ENCODE measurements around the gene C2orf81. TPM values are rescaled to one million over a fixed set of nuclear protein-coding genes. Genes with fewer than 3 reads are reported as not detected.

The C2orf81 gene
- total RNA-seq, 1 experiment from 2014 or later: 2.9 TPM

GRCh38 chr2:74454654-74455511, 33.5 kb upstream of the C2orf81 start, which contains the start of gene INO80B:
INO80B (plus strand) TSS chr2:74455087; CDS start chr2:74455117, 30 bp downstream.
- ATAC-seq (peak; percentile 14), DNase-seq (ENCODE audit: low spot score) (peak; percentile 94)
- peak within 1 kb of the TSS; percentile 96 for H3K27ac Mint-ChIP-seq
- CTCF ChIA-PET: interaction anchor here (0.7 to 2.9 kb wide), 8 partner anchors 13 to 132 kb away, joined by 3 to 17 read pairs (median 4); partner anchors contain the start of genes CCDC142 and TTC31
- POLR2A ChIA-PET: interaction anchor here (0.5 to 1.4 kb wide), 3 partner anchors 15 to 96 kb away, joined by 4 to 5 read pairs (median 5); partner anchors contain the start of gene MRPL53
- H3K36me3 Mint-ChIP-seq: peaks cover 2% of the 10 kb centered on the region; the same call in 1 of the 2 replicates
- no peaks in the 10 kb centered on the region for H3K9me3 Mint-ChIP-seq
- H3K4me1 Mint-ChIP-seq: peaks cover 38% of the 10 kb centered on the region
- peaks cover 5% of the 10 kb centered on the region; the same call in 1 of the 2 replicates for H3K27me3 Mint-ChIP-seq (ENCODE audit: low read depth)
- peak within 1 kb of the TSS; percentile 96 for H3K4me3 Mint-ChIP-seq
- TF ChIP-seq ZNF232 (CRISPR knock-in tag; IDR thresholded peaks at IDR 0.05): no peak
- no peak for TF ChIP-seq JAZF1 (CRISPR knock-in tag; IDR thresholded peaks at IDR 0.05)
- TF ChIP-seq MYBL2 (CRISPR knock-in tag; IDR thresholded peaks at IDR 0.05): 0 out of 2 replicates have a peak, but pooled peaks have one; percentile 54
- TF ChIP-seq, protein P1, sequence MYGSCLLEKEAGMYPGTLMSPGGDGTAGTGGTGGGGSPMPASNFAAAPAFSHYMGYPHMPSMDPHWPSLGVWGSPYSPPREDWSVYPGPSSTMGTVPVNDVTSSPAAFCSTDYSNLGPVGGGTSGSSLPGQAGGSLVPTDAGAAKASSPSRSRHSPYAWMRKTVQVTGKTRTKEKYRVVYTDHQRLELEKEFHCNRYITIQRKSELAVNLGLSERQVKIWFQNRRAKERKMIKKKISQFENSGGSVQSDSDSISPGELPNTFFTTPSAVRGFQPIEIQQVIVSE (CRISPR knock-in tag; IDR thresholded peaks at IDR 0.05; ENCODE audit: borderline replicate concordance): no peak
- peak; percentile 75; the same call in 1 of the 2 replicates for TF ChIP-seq TEAD1 (CRISPR knock-in tag; IDR thresholded peaks at IDR 0.05)
- TF ChIP-seq, protein P2, sequence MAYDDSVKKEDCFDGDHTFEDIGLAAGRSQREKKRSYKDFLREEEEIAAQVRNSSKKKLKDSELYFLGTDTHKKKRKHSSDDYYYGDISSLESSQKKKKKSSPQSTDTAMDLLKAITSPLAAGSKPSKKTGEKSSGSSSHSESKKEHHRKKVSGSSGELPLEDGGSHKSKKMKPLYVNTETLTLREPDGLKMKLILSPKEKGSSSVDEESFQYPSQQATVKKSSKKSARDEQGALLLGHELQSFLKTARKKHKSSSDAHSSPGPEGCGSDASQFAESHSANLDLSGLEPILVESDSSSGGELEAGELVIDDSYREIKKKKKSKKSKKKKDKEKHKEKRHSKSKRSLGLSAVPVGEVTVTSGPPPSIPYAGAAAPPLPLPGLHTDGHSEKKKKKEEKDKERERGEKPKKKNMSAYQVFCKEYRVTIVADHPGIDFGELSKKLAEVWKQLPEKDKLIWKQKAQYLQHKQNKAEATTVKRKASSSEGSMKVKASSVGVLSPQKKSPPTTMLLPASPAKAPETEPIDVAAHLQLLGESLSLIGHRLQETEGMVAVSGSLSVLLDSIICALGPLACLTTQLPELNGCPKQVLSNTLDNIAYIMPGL (CRISPR knock-in tag; IDR thresholded peaks at IDR 0.05): peak; percentile 44; the same call in 1 of the 2 replicates
- TF ChIP-seq, protein P3, sequence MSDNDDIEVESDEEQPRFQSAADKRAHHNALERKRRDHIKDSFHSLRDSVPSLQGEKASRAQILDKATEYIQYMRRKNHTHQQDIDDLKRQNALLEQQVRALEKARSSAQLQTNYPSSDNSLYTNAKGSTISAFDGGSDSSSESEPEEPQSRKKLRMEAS (CRISPR knock-in tag; IDR thresholded peaks at IDR 0.05): peak; percentile 83; the same call in 1 of the 2 replicates
- no peak for TF ChIP-seq GTF2I (CRISPR knock-in tag; conservative IDR thresholded peaks at IDR 0.05)
- TF ChIP-seq NFATC4 (CRISPR knock-in tag; IDR thresholded peaks at IDR 0.05): no peak
- peak; percentile 97 for TF ChIP-seq FOXK1 (CRISPR knock-in tag; IDR thresholded peaks at IDR 0.05)
- TF ChIP-seq, protein P4, sequence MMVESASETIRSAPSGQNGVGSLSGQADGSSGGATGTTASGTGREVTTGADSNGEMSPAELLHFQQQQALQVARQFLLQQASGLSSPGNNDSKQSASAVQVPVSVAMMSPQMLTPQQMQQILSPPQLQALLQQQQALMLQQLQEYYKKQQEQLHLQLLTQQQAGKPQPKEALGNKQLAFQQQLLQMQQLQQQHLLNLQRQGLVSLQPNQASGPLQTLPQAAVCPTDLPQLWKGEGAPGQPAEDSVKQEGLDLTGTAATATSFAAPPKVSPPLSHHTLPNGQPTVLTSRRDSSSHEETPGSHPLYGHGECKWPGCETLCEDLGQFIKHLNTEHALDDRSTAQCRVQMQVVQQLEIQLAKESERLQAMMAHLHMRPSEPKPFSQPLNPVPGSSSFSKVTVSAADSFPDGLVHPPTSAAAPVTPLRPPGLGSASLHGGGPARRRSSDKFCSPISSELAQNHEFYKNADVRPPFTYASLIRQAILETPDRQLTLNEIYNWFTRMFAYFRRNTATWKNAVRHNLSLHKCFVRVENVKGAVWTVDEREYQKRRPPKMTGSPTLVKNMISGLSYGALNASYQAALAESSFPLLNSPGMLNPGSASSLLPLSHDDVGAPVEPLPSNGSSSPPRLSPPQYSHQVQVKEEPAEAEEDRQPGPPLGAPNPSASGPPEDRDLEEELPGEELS (CRISPR knock-in tag; IDR thresholded peaks at IDR 0.05): no peak; the same call in 1 of the 2 replicates
- no peak for TF ChIP-seq RELA (CRISPR knock-in tag; IDR thresholded peaks at IDR 0.05; ENCODE audit: borderline replicate concordance)
- peak; percentile 84 for TF ChIP-seq ETV6 (CRISPR knock-in tag; IDR thresholded peaks at IDR 0.05)
- TF ChIP-seq GABPB1 (CRISPR knock-in tag; IDR thresholded peaks at IDR 0.05): peak; percentile 93
- TF ChIP-seq, protein P5, sequence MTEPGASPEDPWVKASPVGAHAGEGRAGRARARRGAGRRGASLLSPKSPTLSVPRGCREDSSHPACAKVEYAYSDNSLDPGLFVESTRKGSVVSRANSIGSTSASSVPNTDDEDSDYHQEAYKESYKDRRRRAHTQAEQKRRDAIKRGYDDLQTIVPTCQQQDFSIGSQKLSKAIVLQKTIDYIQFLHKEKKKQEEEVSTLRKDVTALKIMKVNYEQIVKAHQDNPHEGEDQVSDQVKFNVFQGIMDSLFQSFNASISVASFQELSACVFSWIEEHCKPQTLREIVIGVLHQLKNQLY (CRISPR knock-in tag; IDR thresholded peaks at IDR 0.05): no peak
- TF ChIP-seq, protein P6, sequence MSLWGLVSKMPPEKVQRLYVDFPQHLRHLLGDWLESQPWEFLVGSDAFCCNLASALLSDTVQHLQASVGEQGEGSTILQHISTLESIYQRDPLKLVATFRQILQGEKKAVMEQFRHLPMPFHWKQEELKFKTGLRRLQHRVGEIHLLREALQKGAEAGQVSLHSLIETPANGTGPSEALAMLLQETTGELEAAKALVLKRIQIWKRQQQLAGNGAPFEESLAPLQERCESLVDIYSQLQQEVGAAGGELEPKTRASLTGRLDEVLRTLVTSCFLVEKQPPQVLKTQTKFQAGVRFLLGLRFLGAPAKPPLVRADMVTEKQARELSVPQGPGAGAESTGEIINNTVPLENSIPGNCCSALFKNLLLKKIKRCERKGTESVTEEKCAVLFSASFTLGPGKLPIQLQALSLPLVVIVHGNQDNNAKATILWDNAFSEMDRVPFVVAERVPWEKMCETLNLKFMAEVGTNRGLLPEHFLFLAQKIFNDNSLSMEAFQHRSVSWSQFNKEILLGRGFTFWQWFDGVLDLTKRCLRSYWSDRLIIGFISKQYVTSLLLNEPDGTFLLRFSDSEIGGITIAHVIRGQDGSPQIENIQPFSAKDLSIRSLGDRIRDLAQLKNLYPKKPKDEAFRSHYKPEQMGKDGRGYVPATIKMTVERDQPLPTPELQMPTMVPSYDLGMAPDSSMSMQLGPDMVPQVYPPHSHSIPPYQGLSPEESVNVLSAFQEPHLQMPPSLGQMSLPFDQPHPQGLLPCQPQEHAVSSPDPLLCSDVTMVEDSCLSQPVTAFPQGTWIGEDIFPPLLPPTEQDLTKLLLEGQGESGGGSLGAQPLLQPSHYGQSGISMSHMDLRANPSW (CRISPR knock-in tag; conservative IDR thresholded peaks at IDR 0.05; ENCODE audit: low read depth): no peak
- no peak for TF ChIP-seq NR3C1 (CRISPR knock-in tag; conservative IDR thresholded peaks at IDR 0.05; ENCODE audit: low read depth)
- TF ChIP-seq, protein P7, sequence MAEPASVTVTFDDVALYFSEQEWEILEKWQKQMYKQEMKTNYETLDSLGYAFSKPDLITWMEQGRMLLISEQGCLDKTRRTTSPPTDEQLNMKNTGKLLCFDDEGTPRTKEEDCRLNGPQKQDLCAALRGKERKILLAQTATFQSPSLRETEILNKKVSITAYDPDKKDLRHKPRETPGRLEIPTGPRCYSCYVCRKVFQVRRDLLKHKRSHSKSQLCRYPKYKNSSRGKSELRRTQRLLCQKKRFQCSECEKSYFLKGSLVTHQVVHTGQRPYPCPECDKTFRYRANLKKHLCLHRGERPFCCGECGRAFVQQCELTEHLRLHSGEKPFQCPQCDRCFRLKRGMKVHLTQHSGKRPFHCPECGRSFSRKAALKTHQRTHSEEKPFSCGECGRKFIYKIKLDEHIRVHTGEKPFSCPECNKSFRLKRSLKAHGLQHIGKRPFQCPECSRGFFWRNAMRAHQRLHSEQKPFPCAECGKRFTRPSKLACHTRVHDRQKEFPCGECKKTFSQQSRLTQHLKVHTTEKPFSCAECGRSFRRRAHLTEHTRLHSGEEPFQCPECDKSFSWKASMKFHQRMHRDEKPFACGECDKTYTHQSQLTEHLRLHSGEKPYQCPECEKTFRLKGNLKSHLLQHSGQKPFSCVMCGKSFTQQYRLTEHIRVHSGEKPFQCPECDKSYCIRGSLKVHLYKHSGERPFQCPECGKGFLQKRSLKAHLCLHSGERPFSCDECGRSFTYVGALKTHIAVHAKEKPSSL (CRISPR knock-in tag; conservative IDR thresholded peaks at IDR 0.05): no peak
- peak; percentile 99 for TF ChIP-seq SP1 (CRISPR knock-in tag; conservative IDR thresholded peaks at IDR 0.05)
- TF ChIP-seq, protein P8, sequence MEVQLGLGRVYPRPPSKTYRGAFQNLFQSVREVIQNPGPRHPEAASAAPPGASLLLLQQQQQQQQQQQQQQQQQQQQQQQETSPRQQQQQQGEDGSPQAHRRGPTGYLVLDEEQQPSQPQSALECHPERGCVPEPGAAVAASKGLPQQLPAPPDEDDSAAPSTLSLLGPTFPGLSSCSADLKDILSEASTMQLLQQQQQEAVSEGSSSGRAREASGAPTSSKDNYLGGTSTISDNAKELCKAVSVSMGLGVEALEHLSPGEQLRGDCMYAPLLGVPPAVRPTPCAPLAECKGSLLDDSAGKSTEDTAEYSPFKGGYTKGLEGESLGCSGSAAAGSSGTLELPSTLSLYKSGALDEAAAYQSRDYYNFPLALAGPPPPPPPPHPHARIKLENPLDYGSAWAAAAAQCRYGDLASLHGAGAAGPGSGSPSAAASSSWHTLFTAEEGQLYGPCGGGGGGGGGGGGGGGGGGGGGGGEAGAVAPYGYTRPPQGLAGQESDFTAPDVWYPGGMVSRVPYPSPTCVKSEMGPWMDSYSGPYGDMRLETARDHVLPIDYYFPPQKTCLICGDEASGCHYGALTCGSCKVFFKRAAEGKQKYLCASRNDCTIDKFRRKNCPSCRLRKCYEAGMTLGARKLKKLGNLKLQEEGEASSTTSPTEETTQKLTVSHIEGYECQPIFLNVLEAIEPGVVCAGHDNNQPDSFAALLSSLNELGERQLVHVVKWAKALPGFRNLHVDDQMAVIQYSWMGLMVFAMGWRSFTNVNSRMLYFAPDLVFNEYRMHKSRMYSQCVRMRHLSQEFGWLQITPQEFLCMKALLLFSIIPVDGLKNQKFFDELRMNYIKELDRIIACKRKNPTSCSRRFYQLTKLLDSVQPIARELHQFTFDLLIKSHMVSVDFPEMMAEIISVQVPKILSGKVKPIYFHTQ (CRISPR knock-in tag; IDR thresholded peaks at IDR 0.05): no peak

All from WTC11 (cell line).